GM19372 (cell line): ENCODE data around the gene PRKD1.
"Not testable (repeated sequence)": the region's sequence is repeated elsewhere in the genome, so short reads cannot be mapped to it uniquely, and the experiment has no call there.

Source experiments
- ATAC-seq: cut with Tn5 transposase; IDR thresholded peaks from one replicate; pipeline ENCODE4 v1.9.1; 2021; ENCODE audit warnings: mild to moderate bottlenecking, low read depth, moderate library complexity; ENCODE audit not compliant: unreplicated experiment

PRKD1 gene

DNA sequence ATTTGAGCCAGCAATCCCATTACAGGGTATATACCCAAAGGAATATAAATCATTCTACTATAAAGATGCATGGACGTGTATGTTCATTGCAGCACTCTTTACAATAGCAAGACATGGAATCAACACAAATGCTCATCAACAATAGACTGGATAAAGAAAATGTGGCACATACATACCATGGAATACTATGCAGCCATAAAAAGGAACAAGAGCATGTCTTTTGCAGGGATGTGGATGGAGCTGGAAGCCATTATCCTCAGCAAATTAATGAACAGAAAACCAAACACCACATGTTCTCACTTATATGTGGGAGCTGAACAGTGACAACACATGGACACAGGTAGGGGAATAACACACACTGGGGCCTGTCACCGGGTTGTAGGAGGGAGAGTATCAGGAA is 238.1 kb downstream of the PRKD1 start:
- ATAC-seq = not testable (repeated sequence)

DNA sequence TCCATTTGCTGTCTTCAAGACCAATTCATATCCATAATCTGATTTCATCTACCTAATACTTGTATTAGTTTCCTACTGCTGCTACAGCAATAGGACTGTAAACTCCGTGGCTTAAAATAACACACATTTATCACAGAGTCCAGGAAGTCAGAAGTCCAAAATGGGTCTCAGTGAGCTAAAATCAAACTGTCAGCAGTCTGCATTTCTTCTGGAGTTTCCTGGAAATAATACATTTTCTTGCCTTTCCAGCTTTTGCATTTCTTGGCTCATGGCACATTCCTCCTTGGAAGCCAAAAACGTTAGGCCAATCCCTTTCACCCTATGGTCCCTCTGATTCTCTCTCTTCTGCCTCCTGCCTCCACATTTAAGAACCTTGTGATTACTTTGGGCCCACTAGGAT is 239.8 kb downstream of the PRKD1 start:
- no peak for ATAC-seq

DNA sequence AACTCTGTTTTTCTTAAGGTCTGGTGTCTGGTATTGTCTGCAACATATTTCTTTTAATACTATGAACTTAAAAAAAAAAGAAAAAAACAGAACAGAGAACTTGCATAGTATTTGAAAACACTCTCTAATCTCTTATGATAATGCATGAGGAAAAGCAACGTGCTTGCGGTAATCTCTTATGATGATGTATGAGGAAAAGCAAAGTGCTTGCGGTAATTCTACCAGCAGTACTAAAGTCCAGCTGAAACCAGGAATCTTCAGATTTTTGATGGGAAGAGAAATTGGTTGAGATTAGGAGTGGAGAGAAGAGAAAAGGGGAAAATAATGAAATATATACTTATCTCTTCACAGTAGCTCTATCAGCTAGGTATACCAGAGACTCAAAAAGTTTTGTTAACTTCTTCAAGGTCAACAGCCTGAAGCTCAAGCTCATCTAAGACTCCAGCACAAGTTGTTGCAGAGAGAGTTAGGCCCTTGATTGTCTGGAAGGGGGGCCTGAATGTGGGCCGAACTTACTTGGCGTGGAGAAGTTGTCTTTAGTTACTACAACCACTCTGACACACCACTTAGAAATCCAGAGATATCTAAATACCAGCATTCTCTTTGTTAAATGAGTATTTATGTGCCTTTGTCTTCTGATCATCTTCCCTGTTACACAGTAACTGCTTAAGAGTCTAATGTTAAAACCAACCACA is 240.4 kb downstream of the PRKD1 start:
- ATAC-seq = no peak

DNA sequence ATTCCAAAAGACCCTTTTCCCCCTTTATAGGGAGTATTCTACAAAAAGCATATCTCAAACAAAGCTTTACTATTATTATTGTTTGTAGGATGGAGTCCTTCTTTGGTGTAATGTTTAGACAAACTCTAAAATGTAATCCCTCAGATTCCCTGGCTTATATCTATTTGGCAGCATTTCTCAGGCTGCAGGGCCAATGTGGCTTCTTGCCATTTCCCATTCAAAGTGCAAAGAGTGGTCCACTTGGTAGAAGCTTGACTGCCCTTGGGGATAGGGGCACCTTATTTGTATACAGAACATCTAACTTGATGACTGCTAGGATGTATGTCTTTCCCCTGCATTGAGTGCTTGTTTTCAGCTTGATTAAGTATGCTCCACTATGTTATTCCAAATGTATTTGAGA is 242.7 kb downstream of the PRKD1 start:
- no peak for ATAC-seq

DNA sequence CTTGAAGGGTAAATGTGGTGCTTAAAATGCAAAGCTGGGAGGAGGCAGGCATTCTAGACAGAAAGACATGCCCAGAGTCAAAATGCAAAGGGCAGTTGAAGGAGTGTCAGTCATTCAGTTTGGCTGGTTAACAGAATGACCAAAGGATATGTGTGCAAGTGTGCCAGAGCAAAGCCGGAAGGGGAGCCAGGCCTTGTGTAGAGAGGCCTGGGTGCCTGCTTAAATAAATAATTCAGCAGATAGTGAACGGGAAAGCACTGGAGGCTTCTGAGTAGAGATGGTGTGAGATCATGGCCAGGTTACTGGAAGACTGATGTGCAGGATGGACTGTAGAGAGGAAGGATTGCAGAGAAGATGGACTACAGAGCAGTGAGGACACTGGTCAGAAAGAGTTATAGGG is 244.9 kb downstream of the PRKD1 start:
- no peak for ATAC-seq

DNA sequence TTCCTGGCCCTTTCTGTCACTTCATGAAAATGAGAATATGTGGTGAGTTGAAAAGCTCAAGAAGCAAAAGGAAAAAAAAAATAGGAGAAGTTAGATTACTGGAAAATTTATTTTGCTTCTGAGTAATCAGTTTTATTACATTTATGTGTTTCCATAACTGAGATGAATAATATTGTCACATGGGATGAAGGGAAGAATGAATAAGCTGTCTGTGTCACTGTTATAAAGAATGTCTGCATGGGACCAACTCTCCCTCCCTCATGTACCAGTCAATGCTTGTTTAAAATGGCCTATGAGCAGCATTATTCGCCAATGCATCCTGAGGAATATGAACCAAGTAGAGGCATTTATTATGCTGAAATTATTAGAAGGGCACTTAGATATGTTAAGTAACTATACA is 246.3 kb downstream of the PRKD1 start:
- ATAC-seq = no peak

DNA sequence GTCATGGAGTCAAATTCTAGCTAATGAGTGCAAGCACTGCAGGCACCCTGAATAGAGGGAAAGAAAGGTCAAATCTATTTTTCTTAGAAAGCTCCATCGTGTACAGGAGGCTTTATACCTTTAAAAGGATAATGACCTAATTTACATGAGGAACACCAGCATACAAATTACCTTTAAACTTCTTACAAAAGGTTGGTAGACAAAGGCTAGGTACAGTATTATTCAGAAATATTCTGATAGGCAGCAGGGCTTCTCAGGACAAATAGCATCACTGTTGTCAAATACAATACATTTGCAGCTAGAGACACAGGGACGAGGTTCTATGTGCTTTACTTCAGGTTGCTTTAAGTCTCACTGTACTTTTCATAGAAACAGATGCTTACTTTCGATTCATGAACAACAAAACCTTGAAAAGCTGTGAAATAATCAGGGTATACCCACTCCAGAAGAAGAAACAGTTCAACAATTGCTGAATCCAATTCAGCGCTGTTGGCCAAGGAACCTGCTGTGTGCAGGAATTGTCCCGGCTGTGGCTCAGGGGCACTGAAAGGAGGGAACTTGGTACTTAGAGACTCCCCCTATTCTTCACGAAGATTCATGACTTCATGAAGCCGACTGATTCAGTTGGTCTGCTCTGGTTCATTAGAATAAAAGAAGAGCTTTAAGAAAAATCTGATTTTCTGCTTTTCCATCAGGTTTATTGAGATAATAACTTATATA is 252.9 kb downstream of the PRKD1 start:
- no peak for ATAC-seq

DNA sequence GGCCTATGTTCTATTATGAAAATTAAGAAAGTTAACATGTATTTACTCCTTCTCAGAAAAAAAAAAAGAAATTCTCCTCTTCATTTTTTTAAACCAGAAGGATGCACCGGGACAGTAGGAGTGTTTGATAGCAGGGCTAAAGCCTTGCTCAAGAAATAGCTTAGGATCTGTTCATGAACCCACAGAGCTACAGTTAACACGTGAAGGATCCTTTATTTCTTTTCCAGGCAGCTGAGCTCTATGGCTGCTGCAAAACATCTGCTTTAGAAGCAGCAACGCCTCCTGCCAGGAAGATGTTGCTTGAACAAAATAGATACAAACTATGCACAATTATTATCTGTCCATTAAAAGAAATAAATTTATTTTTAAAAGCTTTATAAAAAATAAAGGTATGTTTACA is 254.8 kb downstream of the PRKD1 start:
- no peak for ATAC-seq

DNA sequence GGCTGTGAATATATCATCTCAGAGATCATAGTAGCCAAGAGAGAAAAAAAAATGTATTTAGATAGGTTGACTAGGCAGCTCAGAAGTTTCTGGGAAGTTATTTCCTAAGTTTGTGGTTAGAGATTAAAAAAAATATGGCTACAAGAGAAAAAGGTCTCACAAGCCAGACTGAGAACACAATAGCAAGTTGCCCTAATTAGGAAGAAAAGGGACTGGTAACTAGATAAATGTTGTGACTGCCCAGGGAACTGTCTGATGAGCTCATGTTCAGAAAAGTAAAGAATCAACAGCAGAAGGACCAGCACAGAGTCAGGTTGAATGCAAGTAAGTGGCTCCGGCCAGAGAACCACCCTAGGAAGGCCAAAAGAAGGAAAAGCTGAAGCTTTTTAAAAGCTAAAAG is 256.6 kb downstream of the PRKD1 start:
- ATAC-seq = no peak

DNA sequence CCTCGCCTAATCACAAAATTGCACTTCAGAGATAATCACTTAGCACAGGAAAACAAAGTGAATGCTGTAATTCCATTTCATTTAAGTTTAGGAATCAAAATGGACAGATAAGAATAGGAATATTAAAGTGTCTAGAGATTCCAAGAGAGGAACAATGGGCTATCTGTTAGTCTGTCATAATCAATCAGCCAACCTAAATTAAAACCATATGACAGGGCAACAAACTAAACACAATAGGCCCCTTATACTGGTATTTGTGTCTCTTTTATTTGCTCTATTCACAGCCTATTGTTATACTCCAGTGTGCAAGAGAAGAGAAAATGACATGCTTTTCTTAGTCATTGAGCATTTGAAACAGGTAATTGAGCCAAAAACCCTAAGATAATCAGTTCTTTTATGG is 259.4 kb downstream of the PRKD1 start:
- no peak for ATAC-seq

DNA sequence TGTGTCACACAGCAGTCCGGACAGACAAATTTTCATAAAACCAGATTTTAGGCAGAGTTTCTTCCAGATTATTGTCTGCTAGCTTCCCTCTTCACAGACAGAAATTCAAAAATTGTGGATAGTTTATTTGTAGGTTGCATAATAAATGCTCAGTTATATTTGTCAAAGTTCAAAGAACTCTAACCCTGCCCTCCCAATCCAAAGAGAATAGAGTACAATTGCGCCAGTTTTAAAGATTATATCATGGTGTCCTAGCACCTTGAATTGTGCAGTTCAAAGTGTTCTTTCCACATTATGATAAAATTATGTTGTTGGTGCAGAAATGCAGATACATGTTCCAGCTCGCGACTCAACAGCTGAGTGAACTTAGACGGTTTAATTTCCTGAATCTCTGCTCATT is 263.1 kb downstream of the PRKD1 start:
- no peak for ATAC-seq

DNA sequence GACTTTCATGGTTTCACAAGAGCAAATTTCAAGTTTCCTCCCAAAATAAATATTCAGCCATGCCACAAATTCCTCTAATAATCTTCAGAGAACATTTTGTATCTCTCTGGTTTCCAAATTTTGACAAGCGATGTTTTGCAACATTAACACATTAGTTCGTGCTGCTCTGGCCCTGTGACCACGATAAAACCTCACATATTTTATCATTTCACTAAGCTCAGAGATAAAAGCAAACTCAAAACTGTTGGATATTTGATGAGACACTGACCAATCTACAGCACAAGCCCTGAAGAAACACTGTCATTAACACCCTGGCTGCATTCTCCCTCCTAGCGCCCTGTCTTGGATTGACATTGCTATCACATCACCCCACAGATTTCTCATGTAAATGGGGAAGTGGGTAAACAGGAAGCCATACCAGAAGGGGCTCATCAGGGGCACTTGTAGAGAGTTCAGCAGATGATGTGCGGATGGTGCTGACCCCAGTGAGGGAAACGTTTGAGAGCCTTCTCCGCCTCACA is 264.3 kb downstream of the PRKD1 start:
- ATAC-seq = no peak

DNA sequence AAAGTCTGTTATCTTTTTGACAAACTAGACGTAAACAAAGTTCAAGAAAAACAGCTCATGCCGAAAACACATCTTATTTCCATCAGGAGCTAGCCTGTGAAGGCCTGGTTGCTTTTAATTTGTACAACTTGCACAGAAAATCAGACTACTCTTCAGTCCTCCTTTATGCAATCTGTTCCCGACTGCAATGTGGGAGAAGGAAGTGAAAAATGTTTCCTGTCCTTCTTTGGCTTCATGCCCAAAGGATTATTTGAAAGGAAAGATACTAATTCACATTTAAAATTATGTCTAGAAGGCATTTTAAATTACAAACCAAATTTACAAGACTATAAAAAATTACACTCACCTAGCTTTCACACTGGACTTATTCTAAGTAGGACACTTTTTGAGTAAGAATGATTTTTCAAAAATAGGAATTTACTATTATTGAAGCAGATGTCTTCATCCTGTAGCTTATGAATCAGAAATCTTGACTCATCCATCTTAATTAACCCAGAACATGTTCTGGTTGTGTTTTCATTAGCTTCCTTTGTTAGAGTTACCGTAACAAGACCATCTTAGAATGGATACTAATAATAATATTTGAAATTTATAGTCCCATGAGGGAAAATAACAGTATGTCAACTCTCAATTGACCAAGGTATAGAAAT is 272.6 kb downstream of the PRKD1 start:
- no peak for ATAC-seq

DNA sequence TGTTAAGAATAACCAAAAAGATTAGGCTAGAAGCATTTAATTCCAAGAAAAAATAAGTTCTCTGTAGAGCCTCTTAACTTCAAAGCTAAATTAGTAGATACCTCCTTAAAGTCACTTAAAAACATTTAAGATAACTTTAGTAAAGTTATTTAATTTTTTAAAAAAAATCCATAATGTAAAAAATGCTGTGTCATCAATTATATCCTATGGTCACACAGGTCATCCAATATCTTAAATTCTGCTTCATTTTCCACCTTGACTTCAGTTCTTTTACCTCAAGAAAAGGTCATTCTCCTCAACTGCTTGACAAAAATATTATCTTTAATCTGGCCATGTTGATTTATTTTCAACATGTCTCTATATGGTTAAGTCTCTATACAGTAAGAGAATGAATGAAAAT is 274.3 kb downstream of the PRKD1 start:
- ATAC-seq = no peak

DNA sequence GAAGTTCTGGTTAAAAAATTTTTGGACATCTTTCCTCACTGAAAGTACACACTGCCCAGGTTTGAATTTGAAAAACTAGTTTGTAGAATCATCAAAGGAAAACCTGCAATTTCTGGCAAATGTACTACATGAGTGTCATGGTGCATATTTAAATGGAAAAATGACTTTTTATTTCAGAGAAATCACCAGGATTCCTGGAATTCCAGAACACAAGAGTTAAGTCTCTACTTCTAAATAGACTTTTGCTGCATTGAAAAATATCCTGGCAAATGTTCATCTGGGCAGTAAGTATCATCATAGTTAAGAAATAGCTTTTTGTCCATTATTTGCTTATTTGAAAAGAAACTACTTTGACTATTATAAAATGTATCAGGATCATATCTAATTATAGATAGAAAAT is 275.1 kb downstream of the PRKD1 start:
- no peak for ATAC-seq

DNA sequence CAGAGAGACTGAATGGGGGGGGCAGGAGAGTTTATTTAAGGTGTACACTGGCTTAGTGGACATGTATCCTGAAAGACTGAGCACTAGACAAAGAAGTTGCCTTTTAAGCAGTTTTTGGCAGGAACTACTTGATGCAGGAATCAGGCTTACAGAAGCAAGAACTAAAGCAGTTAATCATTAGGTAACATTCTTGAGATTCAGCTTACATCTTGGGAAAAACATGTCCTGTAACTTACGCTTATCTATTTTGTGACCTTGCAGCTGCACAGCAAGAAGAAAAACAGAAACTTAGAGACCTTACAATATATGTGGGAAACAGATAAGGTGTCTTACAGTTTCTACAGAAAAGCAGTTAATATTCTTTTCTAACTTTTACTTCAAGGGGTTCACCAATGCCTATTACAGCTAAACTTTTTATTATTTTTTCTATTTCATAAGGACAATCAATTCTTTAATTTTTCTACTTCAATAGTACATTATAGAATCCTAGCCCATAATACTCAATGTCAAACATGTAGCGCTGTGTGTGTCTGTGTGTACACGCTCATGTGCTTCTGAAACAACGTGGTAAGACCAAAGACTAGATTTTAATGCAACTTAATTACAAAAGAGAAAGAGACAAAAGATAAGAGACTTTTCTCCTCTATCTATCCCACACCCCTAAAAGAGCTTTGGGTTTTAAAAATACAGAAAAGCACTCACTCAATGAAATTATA is 276.9 kb downstream of the PRKD1 start:
- ATAC-seq = no peak

DNA sequence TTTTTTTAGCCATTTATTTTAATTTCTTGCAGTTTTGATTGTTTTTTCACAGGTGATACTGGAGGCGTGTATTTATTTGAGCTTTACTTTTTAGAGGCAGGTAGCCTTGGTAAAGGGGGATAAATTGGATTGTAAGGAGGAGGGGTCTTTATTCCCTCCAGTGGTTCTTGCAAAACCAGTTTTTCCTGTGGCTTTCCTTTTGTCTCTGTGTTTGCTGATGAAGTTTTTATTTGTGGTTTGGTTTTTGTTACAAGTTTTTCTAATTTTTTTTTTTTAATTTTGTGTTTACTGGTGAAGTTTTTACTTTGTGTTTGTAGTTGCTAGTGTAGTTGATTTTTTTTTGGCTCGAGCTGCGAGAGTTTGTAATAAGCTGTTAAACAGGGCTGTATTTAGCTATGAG is 278.5 kb downstream of the PRKD1 start:
- ATAC-seq = no peak

DNA sequence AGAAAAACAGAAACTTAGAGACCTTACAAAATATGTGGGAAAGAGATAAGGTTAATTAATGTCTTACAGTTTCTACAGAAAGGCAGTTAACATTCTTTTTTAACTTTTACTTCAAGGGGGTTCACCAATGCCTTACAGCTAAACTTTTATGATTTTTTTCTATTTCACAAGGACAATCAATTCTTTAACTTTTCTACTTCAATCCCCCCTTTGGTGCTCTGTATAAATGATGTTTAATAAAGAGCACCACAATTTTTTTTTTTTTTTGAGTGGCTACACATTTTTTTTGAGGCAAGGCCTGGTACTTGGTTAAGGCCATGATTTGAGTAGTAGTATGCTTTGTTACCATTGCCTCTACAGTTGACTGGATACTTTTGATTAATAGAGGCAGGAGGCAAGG is 279.6 kb downstream of the PRKD1 start:
- ATAC-seq = no peak

DNA sequence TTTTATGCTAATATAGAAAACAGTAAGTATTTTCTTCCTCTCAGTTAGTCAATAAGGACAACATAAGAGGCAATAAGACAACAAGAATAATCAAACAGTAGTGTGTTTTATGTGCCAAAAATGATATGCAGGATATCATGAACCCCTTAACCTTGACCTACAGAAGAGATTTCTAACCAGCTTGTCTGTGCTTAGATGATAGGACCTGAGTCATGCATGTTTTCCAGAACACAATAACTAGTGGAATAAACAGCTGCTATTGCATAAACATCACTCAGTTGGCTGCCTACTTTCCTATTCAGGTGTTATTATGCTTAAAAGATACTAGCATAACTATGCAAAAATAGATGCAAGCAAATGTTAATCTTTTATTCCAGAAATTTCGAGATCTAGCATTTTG is 282.5 kb downstream of the PRKD1 start:
- no peak for ATAC-seq

DNA sequence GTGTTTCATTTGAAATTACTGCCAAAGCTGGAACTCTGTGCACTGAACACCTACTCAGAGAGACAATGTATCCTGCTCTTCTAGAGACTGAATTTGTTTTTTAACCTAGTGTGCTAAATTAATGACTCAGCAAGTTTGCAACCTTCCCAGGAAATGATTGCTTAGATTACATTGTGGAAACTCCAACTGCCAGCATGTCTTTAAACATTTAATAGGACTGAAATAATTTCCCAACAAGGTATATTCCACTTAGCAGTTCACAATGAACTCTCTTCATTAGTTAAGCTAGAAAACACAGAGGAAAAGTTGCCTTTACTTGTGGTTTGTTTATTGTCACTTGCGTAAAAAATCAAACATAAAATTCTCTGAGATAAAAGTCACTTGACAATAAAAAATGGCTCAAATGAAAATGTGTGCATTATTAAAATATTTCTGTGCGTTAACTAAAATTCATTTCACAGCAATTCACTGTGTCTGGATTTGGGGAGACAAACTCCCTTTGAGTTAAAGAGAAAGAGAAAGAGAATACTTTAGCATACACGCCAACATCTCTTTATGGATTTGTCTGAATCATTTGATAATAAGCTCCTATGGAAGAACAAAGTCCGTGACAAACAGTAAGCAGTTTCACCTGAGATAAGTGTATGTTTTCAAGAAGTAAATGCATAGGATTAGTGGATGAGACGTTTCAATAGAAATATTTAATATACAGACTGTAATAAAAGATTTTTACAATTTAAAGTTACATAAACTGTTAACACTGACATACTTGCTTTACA is 284.0 kb downstream of the PRKD1 start:
- no peak for ATAC-seq
